Spleen (tissue), 7 donors: ENCODE data around the gene CEND1.

Source experiments
- CTCF ChIP-seq, 11 experiments: fragments of 200-600 bp in 7 of 11; fragments of 450-650 bp in 4 of 11; sonication (generic) in 4 of 11; IDR thresholded peaks in 8 of 11; conservative IDR thresholded peaks in 3 of 11; 1 replicate in 7 of 11; 2 replicates in 4 of 11; pipeline versions ENCODE4 v1.4.0 to v1.8.0; 2016 to 2021; ENCODE audit warnings: antibody characterized with exemption in 11 of 11, inconsistent platforms in 4 of 11, mild to moderate bottlenecking in 1 of 11
- POLR2A ChIP-seq, 3 donors: fragments of 450-650 bp; IDR thresholded peaks; one replicate each; pipeline ENCODE4 v1.5.1; 2017; ENCODE audit warnings: antibody characterized with exemption in 3 of 3, mild to moderate bottlenecking in 1 of 3
- POLR2AphosphoS5 ChIP-seq, 3 donors: sonication (generic); formaldehyde crosslinking; IDR thresholded peaks; one replicate each; pipeline ENCODE4 v1.5.1; 2017; ENCODE audit warnings: antibody characterized with exemption in 3 of 3
- donor health status: DM: no; HTN: no; CAD: no; lungs with moderate emphysema.
- donor health status: DM: no; HTN: no; CAD: no.
- donor health status: DM: no; HTN: no; CAD: no.

DNA sequence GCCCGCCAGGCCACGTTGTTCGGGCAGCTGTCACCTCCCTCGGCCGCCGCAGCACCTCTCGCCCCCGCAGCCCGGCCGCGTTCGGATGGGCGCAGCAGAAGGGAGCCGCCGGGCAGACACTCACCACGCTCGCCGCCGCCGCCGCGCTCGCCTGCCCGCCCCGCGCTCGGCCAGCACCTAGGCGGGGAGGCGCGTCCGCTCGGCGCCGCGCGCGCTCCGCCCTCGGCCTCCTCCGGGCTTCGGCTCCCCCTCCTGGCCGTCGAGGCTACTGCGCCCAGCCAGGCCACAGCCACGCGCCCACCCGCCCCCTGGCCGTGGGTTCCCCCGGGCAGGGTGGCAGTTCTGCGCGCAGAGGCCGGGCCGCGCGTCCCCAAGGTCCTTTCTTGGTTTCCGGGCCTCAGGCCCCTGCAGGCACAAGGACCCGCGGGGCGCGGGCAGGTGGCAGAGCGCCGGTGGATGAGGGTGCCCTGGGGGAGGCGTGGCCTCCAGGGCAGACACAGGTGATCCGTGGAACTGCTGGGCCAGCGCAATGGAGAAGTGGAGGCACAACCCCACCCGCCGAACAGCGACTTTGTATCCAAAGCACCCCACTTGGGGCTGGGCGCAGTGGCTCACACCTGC, 8.3 kb upstream of the CEND1 start, which contains the start of gene SLC25A22:
- TF ChIP-seq CTCF (IDR thresholded peaks at IDR 0.05 in 8 of 11, conservative IDR thresholded peaks at IDR 0.05 in 3 of 11) (peak; percentile 74 to 97 (median 93)), POLR2AphosphoS5 (IDR thresholded peaks at IDR 0.05) (peak; percentile 41 to 66 (median 60)), POLR2A (IDR thresholded peaks at IDR 0.05) (no peak)
